HG03460 (cell line): Measurements from ENCODE around the gene UTP4.

Source experiments
- ATAC-seq: cut with Tn5 transposase; IDR thresholded peaks from one replicate; pipeline ENCODE4 v1.9.1; 2021; ENCODE audit not compliant: unreplicated experiment

Gene UTP4

DNA sequence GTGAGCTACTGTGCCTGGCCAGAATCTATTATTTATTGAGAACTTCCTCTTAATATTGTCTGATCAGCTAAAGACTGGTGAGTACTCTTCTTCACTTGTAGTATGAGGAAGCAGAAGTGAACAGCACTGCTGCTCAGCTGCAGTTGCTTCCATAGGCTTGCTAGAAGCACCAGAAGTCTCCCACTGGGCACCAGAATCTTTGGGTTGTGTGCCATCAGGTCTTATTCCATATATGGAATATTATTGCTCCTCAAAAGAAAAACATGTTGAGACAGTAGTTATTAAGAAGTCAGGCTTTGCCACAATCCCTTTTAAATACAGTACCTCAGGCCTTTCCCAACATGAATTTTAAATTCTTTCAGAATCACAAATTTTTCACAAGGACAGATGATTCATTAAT lies 71.7 kb downstream of the UTP4 start:
- no peak for ATAC-seq

DNA sequence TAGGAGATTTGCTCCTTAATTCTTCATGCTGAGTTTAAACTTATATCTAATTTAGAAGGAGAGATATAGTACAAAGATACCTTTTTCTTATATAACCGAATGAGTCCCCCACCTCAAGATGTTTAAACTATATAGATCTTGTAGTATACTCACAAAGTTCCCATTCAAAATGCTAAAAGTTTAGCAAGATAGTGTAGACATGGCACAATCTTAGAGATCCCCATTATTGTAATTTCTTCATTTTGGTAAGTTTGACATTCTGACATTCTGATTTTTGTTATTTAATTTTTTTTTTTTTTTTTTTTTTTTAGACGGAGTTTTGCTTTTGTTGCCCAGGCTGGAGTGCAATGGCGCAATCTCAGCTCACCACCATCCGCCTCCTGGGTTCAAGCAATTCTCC lies 77.3 kb downstream of the UTP4 start:
- no peak for ATAC-seq

DNA sequence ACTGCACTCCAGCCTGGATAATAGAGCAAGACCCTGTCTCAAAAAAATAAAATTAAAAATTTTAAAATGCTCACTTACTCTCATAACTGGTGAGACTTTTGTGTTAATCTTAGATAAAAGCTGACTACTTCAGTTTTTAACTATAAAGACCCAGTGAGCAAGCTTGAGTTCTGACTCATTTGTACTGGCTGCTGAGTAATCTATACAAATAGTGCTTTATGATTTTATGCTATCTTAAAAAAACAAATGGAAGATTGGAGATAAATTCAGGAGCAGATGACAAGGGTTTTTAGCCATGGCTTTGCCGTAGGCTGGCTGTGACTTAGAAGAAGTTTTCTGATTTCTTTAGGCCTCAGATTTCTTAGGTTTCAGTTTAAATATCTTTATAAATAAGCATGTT lies 85.0 kb downstream of the UTP4 start:
- ATAC-seq: no peak
